Measurements from ENCODE around the gene AKIRIN1. TPM values are rescaled to one million over a fixed set of nuclear protein-coding genes. Genes with fewer than 3 reads are reported as not detected.

Gene AKIRIN1
- total and polyA plus RNA-seq, 12 donors = 9.1 to 71.3 (median 40.7) TPM

GRCh38 chr1:39043513-39043912 is 52.4 kb downstream of the AKIRIN1 start:
- Histone ChIP-seq H3K9me3 (replicated peaks in 1 of 3) (no peaks in the 10 kb centered on the region), H3K36me3 (replicated peaks in 1 of 2) (peaks cover 0 to 12% of the 10 kb centered on the region in 2 donors)
- 77 to 91% (median 80%) methylated on average over 3 of the region's 3 CpGs for WGBS, 4 donors

GRCh38 chr1:39044762-39045161 is 53.7 kb downstream of the AKIRIN1 start:
- DNase-seq = no peak
- Histone ChIP-seq H3K4me3 (no peak overlapping the region), H3K36me3 (replicated peaks in 1 of 2) (peaks cover 0 to 12% of the 10 kb centered on the region in 2 donors), H3K27me3 (no peaks in the 10 kb centered on the region), H3K4me1 (replicated peaks in 1 of 2) (peaks cover 0 to 14% of the 10 kb centered on the region in 2 donors), H3K27ac (no peak overlapping the region), H3K9me3 (replicated peaks in 1 of 3) (no peaks in the 10 kb centered on the region)
- TF ChIP-seq POLR2A (IDR thresholded peaks at IDR 0.05) = no peak
- TF ChIP-seq CTCF (IDR thresholded peaks at IDR 0.05) = no peak
- intact Hi-C loops (cut with DNase I) = no loop called here
- WGBS, 4 donors = 94 to 100% (median 100%) methylated on average over 1 of the region's 1 CpG

More at GRCh38 chr1:39043513-39043912, 52.4 kb downstream of the AKIRIN1 start:
- no peak for TF ChIP-seq CTCF (IDR thresholded peaks at IDR 0.05)
- TF ChIP-seq POLR2A (IDR thresholded peaks at IDR 0.05) = no peak
- no peaks in the 10 kb centered on the region for H3K27me3 ChIP-seq
- H3K4me3 ChIP-seq = no peak overlapping the region
- peak overlapping the region in 1 of 5 donors; percentile 3 for H3K27ac ChIP-seq
- H3K4me1 ChIP-seq (replicated peaks in 1 of 2) = peaks cover 0 to 14% of the 10 kb centered on the region in 2 donors
- DNase-seq = no peak
- intact Hi-C loops (cut with DNase I) = no loop called here

GRCh38 chr1:39045231-39045630 is 54.2 kb downstream of the AKIRIN1 start:
- intact Hi-C loops (cut with DNase I) = no loop called here
- no peak for TF ChIP-seq CTCF (IDR thresholded peaks at IDR 0.05)
- no peak for TF ChIP-seq POLR2A (IDR thresholded peaks at IDR 0.05)
- H3K4me3 ChIP-seq = no peak overlapping the region
- peaks cover 0 to 14% of the 10 kb centered on the region in 2 donors for H3K4me1 ChIP-seq (replicated peaks in 1 of 2)
- peaks cover 0 to 12% of the 10 kb centered on the region in 2 donors for H3K36me3 ChIP-seq (replicated peaks in 1 of 2)
- 73 to 85% (median 79%) methylated on average over 7 to 8 of the region's 8 CpGs for WGBS, 4 donors
- no peak for DNase-seq
- H3K27me3 ChIP-seq = no peaks in the 10 kb centered on the region
- no peak overlapping the region for H3K27ac ChIP-seq
- no peaks in the 10 kb centered on the region for H3K9me3 ChIP-seq (replicated peaks in 1 of 3)

- WGBS, 4 donors = 42 to 46% (median 43%) methylated on average over 5 to 6 of the region's 6 CpGs
- H3K9me3 ChIP-seq (replicated peaks in 1 of 3) = no peaks in the 10 kb centered on the region
- no peaks in the 10 kb centered on the region for H3K27me3 ChIP-seq
- H3K4me1 ChIP-seq (replicated peaks in 1 of 2) = peaks cover 0 to 14% of the 10 kb centered on the region in 2 donors
- peak overlapping the region in 3 of 5 donors; percentile 0 to 84 (median 59) for H3K27ac ChIP-seq
- intact Hi-C loops (cut with DNase I) = no loop called here
- H3K4me3 ChIP-seq = no peak overlapping the region
- TF ChIP-seq CTCF (IDR thresholded peaks at IDR 0.05) (no peak), POLR2A (IDR thresholded peaks at IDR 0.05) (no peak)
- peak in 4 of 7 donors; percentile 24 to 51 (median 39) for DNase-seq
- peaks cover 0 to 5% of the 10 kb centered on the region in 2 donors for H3K36me3 ChIP-seq (replicated peaks in 1 of 2)
Observed at GRCh38 chr1:39046613-39047210, 55.6 kb downstream of the AKIRIN1 start.
